ENCODE data around the gene ACSM6.
"Not testable (repeated sequence)": the region's sequence is repeated elsewhere in the genome, so short reads cannot be mapped to it uniquely, and the experiment has no call there.

The ACSM6 gene, protein sequence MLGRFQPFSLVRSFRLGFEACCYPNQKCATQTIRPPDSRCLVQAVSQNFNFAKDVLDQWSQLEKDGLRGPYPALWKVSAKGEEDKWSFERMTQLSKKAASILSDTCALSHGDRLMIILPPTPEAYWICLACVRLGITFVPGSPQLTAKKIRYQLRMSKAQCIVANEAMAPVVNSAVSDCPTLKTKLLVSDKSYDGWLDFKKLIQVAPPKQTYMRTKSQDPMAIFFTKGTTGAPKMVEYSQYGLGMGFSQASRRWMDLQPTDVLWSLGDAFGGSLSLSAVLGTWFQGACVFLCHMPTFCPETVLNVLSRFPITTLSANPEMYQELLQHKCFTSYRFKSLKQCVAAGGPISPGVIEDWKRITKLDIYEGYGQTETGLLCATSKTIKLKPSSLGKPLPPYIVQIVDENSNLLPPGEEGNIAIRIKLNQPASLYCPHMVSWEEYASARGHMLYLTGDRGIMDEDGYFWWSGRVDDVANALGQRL

DNA sequence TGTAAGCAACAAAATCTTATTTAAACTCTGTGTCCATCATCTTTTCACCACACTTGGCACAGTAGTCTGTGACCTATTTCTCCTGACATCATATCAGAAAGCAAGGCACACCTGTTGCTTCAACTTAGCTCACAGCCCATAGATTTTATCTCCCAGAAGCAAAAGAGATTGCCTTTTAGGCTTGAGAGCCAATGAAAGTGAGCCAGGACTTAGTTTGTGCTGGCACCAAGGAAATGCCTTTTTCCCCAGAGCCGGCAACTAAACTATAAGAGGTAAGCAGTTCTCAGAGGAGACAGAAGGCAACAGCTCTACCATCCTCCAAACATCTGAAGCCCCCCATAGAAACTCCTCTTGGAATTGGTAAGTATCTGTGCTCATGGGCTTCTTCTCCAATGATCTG, at the start of gene ACSM6:
ACSM6 (plus strand) TSS at position 295 of the 400 bp plus-strand sequence. CDS start 248 bp downstream, outside the sequence.
- DNase-seq = no peak

DNA sequence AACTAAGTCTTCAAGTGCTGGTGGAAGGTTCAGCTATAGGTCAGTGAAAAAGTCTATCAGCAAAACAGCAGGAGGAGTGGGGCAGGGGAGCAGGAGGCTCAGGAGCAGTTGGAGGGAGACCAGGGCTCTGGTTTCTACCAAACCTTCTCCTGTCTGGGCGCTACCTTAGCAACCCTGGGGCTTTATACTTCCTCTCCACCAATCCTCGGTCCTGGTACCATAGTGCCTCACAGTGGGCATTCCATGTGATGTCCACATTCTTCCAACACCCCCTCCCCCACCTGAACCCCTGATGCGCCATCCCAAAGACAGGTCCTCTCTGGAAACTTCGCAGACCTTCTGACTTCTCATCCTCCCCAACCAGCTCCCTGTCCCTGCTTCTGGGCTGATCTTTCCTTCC, 25.3 kb upstream of the ACSM6 start:
- DNase-seq = no peak

DNA sequence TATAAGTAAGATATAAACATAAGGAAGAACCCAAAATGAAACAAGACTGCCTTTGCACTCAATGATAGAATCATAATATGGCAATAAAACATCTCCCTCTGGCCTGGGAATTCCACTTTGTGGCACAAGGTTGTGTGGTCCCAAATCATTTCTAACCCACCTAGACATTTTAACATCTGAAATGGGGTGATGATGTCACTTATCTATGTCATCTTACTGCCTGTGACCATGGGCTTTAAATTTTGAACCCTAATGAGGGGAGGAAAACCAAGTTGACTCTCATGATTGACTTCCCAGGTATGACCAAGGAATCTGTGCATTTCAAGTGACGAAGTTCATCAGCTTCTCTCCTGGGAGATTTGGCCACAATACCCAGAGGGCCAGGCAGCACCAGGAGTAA, 24.5 kb upstream of the ACSM6 start:
- no peak for DNase-seq

DNA sequence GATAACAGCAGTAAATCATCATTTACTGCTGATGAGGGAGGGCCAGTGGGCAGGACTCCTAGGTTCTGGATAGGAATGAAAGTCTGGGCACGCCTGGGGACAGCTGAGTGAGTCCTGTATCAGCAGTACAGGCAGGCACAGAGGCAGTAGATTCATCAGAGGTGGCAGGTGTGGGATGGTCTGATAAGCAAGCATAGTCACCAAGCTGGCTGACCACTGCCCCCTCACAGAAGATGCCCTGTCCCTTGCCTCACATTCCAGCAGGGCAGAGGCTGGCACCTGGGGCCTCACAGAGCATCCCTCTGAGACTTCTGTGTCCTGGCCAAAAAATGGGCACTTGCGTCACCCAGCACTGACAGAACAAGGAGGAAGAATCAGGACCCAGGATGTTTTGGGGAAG, 23.2 kb upstream of the ACSM6 start:
- no peak for DNase-seq

DNA sequence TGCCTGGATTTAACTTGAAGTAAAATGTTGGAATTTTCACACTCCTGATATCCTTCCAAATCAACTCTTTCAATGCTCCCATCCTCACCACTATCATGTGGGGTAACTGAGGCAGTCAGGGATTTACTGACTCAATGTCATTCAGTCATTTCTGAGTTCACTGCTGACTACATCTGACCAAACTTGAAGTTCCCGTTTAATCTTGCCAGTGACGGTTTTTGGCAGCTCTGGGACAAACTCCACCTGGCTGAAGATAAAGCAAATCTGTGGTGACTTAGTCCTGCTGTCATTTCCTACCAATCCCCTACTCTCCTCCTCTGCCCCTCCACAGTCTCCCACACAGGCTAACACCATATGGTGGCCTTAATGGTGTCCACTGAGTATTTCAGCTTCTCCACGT, 22.7 kb upstream of the ACSM6 start:
- no peak for DNase-seq

DNA sequence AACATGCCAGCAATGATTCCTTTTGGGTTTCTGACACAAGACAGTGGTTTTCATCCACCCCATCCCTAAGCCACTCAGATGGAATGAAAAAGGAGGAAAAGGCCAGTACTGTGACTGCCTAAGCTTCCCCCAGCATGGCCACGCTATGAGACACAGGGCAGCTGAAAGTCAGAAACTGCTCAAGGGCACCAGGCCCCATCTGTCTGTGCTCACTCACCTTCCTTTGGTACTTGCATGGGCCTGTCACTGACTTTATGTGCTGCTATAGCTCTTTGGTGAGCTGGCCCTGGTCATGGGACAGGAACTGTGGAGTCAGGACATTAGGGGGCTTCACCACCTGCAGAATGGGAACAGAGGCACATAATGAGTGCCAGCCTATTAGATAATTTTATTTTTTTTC, 21.2 kb upstream of the ACSM6 start:
- DNase-seq = no peak

DNA sequence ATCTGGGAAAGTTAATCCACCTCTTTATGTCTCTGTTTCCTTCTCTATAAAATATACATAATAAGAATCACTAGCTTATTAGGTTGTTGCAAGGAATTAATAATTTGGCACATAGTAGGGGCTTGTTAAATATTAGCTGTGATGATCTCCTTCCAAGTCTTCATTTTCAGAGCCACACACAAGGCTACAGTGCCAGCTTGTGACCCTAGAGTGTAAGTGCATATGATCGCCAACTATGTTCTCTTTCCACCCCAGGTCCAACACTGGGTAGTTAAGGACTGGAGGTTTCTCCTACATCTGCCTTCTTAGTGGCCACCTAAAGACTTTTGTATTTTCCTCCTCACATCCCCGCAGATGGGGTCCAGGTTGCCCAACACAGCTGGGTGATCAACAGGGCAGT, 17.9 kb upstream of the ACSM6 start:
- DNase-seq = no peak

DNA sequence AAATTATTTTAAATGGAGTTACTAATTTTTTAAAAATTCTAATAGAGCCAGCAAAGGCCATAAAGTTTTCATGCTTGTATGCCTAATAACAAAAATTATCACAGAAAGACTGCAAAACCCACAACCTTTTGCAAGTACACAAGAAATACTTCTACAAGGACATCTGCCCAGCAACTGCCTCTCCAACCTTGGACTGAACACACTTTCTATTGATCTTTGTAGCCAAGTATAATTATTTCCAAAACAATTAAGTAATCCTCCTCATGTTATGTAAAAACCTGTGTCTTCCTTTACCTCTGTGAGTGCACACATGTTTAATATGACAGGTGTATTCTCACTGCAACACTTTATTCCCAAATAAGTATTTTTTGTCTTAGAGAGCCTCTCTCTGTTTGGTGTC, 16.6 kb upstream of the ACSM6 start:
- DNase-seq = no peak

DNA sequence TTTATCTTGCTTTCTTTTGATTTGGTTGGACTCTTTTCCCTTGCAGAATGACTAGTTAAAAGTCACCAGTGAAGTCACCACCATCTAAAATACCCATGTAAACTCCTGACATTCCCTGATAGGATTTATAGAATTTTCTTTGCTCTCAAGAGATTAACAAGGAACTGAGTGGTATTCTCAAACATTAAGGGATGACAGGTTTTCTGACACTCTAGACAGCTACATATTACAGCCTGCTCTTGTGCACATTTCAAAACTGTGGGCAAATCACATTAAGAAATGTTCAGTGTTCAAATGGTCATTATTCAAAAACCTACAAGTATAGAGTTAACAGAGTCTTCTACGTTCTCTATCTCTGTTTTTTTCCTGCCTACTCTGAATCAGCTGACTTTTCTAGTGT, 15.8 kb upstream of the ACSM6 start:
- DNase-seq = no peak

DNA sequence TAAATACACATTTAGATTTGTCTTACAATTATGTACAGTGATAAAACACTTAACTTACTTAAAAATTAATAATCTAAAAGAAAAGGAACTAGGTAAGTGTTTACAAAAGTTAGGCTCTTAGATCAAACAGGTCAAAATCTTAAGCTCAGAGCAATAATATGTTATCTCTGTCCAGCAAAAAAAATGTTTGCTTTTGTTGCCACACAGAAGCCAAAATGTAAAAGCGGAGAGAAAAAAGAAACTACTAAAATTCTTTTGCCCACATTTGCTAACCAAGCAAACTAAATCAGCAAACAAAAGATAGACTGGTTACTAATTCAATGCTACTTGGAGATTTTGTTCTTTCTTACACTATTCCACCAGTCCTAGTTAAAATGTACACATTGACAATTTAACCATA, 15.2 kb upstream of the ACSM6 start:
- DNase-seq = no peak

DNA sequence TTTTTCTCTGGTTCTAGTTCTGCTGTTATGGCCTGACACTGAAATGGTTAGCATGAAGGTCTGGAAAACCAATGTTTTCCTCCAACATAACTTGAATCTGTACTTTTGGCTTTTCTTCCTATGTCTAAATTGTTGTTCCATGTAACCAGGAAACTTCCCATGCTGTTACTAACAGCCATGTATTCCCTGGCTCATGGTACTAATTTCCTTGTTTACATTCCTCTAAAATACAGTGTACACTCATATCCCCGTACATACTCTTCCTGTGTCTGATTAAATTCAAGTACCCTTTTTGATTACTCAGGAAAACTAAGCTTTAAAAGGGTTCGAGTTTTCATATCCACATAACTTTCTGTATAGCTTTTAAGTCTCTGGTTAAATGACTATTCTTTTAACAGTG, 12.3 kb upstream of the ACSM6 start:
- no peak for DNase-seq

DNA sequence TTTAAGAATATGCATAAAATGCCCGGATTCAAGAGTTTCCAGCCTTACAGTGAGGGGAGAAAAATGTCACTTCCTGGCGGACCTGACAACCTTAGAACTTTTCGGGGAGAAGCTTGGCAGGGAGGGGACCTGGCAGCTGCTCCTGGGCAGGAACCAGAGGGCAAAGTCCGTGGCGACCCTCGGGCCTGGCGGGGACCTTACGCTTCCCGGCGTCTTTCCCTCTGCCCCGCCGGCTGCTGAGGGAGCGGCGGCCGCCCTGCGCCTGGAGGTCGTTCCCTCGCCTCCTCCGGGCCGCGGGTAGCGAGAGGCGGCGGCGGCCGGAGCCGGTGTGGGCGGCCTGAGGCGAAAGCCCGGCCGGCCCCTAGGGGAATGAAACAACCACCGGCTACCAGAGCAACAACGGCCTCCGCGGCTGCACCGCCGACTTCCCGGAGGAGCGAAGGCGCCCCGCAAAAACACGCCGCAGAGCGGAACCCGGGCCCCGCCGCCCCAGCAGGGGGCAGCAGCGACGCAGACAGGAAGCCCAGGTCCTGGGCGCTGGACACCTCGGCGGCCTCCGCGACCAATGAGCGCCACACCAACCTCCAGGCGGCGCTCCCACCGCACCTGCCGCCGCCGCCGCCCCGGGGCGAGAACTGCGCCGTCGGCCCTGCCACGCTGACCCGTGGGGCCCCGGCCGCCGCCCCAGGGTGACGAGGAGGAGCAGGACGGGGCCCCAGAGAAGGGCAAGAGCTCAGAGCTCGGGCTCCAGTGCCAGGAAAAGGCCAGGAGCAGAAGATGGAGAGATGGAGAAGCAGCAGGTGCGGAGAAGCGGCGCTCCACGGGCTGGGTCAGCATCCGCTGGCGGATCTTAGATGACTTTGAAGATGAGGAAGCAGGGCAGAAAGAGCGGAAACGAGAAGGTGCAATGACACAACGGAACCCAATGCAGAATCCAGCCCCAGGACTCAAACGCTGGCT, 10.5 kb upstream of the ACSM6 start:
- DNase-seq = peak; percentile 38

DNA sequence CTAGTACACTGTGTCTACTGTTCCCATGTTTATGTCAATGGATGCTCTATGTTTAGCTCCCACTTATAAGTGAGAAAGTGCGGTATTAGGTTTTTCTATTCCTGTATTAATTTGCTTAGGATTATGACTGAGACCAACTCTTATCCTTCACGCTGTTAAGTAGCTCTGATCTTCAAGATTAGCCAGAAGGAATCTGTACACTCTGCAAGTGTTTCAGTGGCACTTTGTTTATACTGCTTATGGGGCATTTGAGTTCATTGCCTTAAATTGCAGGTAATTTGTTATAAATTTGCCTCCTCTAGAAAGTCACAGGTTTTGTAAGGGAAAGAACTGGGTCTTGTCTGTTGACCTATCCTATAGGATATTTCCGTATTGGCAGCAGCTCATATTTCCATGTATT, 6.4 kb upstream of the ACSM6 start:
- DNase-seq = no peak

DNA sequence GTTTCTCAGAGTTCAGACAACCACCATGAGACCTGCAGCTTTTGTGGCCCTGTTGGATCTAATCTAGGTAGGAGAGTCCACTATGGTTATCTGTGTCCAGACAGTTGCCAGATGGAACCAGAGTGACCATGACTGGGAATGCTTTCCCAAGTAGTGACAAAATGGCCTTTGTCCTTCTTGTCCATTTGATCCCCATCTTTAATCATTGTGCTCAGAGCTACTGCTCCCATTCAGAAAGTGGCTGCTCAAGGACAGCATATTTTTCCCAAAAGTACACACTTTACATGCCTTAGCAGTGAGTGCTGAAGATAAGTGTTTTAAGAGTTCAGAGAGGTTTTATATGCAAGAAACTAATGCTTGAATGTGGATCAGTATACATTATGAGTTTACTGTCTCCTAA, 5.4 kb upstream of the ACSM6 start:
- DNase-seq = no peak

DNA sequence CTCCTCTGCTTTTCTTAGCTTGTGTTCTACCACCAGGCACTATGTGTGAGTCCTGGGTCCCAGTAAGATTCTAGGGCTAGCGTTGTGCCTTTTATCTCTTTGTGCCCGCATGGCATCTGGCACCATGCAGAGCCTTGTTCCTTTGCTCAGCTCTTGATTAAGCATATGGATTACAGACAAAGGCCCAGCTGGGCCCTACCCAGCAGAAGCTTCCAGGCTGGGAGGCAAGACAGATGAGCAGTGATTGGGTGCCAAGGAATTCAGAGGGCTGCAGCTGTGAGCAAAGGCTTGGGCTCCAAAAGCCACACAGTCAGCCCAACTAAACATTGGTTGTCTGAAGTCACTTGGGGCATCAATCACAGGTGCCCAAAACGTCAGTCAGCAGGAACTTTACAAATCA, 2.0 kb downstream of the ACSM6 start:
- DNase-seq = no peak

DNA sequence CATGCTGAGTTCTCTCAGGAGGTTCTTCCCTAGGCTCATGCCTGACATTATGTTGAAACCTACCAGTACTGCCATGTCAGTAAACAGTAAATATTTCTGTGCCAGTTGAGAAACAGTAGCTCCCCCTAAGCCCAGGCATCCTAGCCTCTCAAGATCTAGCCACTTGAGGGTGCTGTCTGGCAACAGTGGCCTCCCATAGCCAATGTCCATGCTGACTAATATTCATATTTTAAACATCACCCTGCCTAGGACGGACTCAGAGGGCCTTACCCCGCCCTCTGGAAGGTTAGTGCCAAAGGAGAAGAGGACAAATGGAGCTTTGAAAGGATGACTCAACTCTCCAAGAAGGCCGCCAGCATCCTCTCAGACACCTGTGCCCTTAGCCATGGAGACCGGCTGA, 7.7 kb downstream of the ACSM6 start:
- no peak for DNase-seq

DNA sequence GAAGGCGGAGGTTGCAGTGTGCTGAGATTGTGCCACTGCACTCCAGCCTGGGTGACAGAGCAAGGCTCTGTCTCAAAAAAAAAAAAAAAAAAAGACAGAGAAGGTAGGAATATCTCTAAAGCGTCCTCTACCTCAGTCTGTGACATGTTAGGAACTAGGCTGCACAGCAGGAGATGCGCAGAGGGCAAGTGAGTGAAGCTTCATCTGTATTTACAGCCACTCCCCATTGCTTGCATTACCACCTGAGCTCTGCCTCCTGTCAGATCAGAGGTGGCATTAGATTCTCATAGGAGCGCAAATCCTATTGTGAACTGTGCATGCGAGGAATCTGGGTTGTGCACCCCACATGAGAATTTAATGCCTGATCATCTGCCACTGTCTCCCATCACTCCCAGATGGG, 8.8 kb downstream of the ACSM6 start:
- not testable (repeated sequence) for DNase-seq

DNA sequence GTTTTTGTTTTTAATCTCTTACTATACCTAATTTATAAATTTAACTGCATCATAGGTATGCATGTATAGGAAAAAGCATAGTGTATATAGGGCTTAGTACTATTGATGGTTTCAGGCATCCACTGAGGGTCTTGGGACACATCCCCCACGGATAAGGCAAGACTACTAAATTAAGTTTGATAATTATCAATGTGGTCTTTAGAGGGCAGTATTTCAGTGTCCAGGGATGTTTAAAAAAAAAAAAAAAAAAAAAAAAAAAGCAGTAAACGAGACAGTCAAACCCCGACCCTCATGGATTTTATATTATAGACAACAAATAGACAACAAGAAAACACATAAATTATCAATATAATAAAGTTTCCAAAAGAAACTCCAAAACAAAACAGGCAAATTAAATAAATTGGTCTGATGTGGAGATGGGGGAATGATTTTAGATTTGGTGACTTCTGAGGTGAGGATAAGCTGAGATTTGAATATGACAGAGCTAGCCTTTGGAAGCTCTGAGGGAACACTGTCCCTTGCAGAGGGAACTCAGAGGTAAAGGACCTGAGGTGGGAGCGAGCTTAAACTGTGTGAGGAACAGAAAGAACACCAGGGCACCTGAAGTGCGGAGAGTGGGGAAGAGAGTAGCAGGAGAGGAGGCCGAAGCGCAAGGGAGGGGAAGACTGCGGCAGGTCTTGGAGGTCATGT, 14.8 kb downstream of the ACSM6 start:
- DNase-seq = no peak

DNA sequence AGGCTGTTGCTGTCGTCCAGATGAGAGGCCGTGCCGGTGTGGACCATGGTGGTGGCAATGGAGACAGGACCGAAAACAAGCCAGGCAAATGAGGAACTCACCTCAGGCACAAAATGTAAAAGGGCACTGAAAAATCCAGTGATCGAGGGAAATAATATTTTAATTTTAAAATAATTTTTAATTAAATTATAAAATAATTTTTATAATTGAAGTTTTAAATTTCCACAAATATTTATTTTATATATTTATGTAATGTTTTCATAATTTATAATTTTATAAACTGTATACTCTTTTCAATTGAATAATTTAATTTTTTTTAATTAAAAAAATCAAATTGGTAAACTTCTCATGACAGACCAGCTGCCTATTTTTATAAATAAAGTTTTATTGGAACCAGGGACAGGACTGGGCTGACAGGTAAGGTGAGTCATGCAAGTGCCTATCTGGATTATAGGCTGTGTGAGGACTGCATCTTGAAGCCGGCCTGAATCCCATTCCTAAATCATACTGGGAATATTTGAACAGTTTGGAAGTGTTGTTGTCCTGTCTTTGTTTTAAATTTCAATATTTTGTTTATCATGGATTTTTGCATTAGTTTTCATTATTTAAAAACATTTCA, 15.6 kb downstream of the ACSM6 start:
- no peak for DNase-seq

DNA sequence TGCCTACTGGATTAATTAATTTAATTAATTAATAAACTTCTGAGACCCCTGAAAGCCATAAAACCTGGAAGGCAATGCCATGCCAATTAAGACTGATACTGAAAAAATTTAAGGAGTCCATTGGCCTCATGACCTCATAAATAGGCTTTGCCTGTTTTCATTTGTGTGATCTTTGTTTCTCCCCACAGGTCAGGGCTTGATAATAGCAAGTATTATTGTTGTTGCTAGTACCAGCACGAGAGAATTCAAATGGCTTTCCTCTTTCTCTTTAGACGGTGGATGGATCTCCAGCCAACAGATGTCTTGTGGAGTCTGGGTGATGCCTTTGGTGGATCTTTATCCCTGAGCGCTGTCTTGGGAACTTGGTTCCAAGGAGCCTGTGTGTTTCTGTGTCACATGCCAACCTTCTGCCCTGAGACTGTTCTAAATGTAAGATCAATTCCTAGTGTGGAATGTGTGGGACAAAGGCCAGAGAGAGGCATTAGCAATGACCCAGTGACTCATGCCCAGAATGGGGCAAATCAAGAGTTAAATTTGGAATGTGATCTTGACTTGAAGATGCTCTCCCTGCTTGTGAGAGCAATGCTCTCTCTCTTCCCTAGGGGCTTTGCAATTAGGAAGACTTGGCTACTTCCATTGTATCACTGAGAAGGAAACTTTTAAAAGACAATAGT, 17.7 kb downstream of the ACSM6 start:
- no peak for DNase-seq

DNA sequence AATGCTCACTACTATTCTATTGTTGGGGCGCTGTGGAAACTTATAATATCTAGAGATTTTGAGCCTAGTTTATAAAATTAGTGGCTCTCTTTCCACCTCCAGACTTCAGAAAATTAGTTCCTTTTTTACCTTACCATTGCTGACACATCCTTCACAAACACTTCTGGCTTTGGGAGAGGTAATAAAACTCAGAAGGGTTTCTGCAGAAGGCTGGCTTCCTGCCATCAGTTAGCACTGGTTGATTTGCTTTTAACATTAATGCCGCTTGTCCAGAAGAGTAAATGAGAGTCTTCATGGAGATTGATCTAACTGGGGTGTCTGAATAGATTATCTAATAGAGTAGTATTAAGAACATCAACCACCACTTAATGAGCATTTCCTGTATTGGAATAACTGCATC, 20.3 kb downstream of the ACSM6 start:
- no peak for DNase-seq

DNA sequence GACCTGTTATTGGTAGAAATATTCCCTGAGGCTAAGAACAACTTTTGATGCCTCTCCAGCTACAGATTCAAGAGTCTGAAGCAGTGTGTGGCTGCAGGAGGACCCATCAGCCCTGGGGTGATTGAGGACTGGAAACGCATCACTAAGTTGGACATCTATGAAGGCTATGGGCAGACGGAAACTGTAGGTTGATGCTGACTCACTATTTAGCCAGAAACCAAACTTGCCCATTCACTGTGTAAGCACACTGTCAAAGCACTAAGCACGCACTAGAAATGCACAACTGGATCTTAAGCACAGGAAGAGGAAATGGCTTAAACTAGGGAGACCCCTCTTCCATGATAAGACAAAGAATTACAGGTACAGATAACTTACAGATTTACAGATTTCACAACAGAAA, 20.8 kb downstream of the ACSM6 start:
- no peak for DNase-seq
